ENCODE results near the gene MADD.
A peak's percentile ranks its signal among the peaks of the same experiment; 100 is the strongest.

MADD gene

GRCh38 chr11:47269829-47270305 is at the start of gene MADD:
TSS of gene MADD (plus strand) at chr11:47270133.
- TF ChIP-seq CTCF (IDR thresholded peaks at IDR 0.05; ENCODE audit: insufficient read depth, low read depth, low read length, missing control alignments) = no peak
- DNase-seq (ENCODE audit: low read depth) = peak; percentile 72
- H3K4me3 ChIP-seq (ENCODE audit: low read length) = peak within 1 kb of the TSS; percentile 67

- H3K4me3 ChIP-seq (ENCODE audit: low read length) = no peak overlapping the region
- peak; percentile 80 for DNase-seq (ENCODE audit: low read depth)
- TF ChIP-seq CTCF (IDR thresholded peaks at IDR 0.05; ENCODE audit: insufficient read depth, low read depth, low read length, missing control alignments) = no peak
Observed at GRCh38 chr11:47220401-47220821, 49.5 kb upstream of the MADD start.

DNA sequence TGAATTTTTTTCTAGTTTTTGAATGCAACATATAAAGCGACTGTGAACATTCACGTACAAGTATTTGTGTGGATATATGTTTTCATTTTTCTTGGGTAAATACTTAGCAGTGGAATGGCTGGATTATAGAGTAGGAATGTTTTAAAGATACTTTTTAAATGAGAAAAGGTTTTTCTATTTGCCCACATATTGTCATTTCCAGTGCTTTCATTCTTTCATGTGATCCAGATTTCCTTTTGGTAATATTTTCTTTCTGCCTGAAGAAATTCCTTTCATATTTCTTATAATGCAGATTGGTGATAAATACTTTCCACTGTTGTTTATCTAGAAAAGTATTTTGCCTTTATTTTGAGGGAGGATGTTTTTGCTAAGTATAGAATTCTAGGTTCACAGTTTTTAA is 47.2 kb upstream of the MADD start:
- H3K4me3 ChIP-seq (ENCODE audit: low read length) = no peak overlapping the region
- DNase-seq (ENCODE audit: low read depth) = no peak
- no peak for TF ChIP-seq CTCF (IDR thresholded peaks at IDR 0.05; ENCODE audit: insufficient read depth, low read depth, low read length, missing control alignments)

GRCh38 chr11:47225552-47226400 is 44.2 kb upstream of the MADD start:
- TF ChIP-seq CTCF (IDR thresholded peaks at IDR 0.05; ENCODE audit: insufficient read depth, low read depth, low read length, missing control alignments) = no peak
- no peak for DNase-seq (ENCODE audit: low read depth)
- no peak overlapping the region for H3K4me3 ChIP-seq (ENCODE audit: low read length)

- no peak overlapping the region for H3K4me3 ChIP-seq (ENCODE audit: low read length)
- DNase-seq (ENCODE audit: low read depth) = no peak
- TF ChIP-seq CTCF (IDR thresholded peaks at IDR 0.05; ENCODE audit: insufficient read depth, low read depth, low read length, missing control alignments) = no peak
Observed at GRCh38 chr11:47229161-47229560, 40.8 kb upstream of the MADD start.

DNA sequence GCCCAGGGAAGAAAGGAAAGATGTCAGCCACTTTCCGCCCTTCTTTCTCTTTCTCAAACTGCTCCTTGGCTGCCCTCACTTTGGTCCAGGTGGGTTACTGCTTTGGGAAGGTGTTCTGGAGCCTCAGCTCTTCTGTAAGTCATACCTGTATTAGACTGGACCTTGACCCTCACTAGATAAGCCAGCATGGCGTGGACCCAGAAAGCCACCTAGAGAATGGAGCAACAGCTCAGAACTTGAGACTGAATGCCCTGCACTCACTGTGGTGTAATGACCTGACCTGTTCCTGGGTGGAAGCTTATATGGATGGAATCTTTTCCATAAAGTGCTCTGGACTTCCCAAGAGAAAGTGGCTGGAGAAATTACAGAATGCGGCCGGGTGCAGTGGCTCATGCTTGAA is 36.9 kb upstream of the MADD start:
- no peak for TF ChIP-seq CTCF (IDR thresholded peaks at IDR 0.05; ENCODE audit: insufficient read depth, low read depth, low read length, missing control alignments)
- DNase-seq (ENCODE audit: low read depth) = no peak
- no peak overlapping the region for H3K4me3 ChIP-seq (ENCODE audit: low read length)

All from epithelial cell of esophagus (primary cell).